Transverse colon (tissue), 4 donors: Measurements from ENCODE around the gene GALNT11. TPM values are rescaled to one million over a fixed set of nuclear protein-coding genes. Genes with fewer than 3 reads are reported as not detected.

Source experiments
- DNase-seq: peaks from one replicate; pipeline ENCODE4 v3.0.0-alpha.2; 2019
- H3K27ac ChIP-seq, 4 donors: fragments of 200-600 bp; sonication (generic); 2 replicates each; pipeline ENCODE4 v1.5.1; 2016 to 2018; ENCODE audit warnings: inconsistent platforms in 4 of 4
- H3K27me3 ChIP-seq: fragments of 200-600 bp; sonication (generic); 2 replicates; pipeline ENCODE4 v1.5.1; 2017; ENCODE audit warnings: inconsistent platforms
- H3K36me3 ChIP-seq, 4 donors: fragments of 200-600 bp; sonication (generic); 2 replicates each; pipeline ENCODE4 v1.5.1; 2017 to 2019; ENCODE audit warnings: inconsistent platforms in 4 of 4
- H3K4me1 ChIP-seq, 4 donors: fragments of 200-600 bp; sonication (generic); 2 replicates each; pipeline ENCODE4 v1.5.1; 2017 to 2020; ENCODE audit warnings: inconsistent platforms in 4 of 4
- H3K4me3 ChIP-seq, 4 donors: fragments of 200-600 bp; sonication (generic); 1 replicate in 1 of 4; 2 replicates in 3 of 4; pipeline versions ENCODE4 v1.5.1 to v1.6.1; 2017 to 2019; ENCODE audit warnings: inconsistent platforms in 4 of 4
- H3K9me3 ChIP-seq, 2 donors: fragments of 200-600 bp; sonication (generic); 2 replicates each; pipeline ENCODE4 v1.5.1; 2017 to 2019; ENCODE audit warnings: inconsistent platforms in 2 of 2
- CTCF ChIP-seq, 5 experiments: fragments of 200-600 bp in 3 of 5; fragments of 450-650 bp in 2 of 5; sonication (generic) in 3 of 5; IDR thresholded peaks; 1 replicate in 2 of 5; 2 replicates in 3 of 5; pipeline ENCODE4 v1.5.1; 2016 to 2017; ENCODE audit warnings: antibody characterized with exemption in 5 of 5, inconsistent platforms in 3 of 5, mild to moderate bottlenecking in 2 of 5, moderate library complexity in 1 of 5
- EP300 ChIP-seq: sonication (generic); formaldehyde crosslinking; IDR thresholded peaks from one replicate; pipeline ENCODE4 v1.6.1; 2017; ENCODE audit warnings: antibody characterized with exemption, low read depth
- POLR2A ChIP-seq: fragments of 450-650 bp; IDR thresholded peaks from one replicate; pipeline ENCODE4 v1.6.1; 2016; ENCODE audit warnings: antibody characterized with exemption, mild to moderate bottlenecking, moderate library complexity
- POLR2AphosphoS5 ChIP-seq, 3 donors: sonication (generic); formaldehyde crosslinking; IDR thresholded peaks; one replicate each; pipeline ENCODE4 v1.6.1; 2016; ENCODE audit warnings: antibody characterized with exemption in 3 of 3
- WGBS, 2 donors: methylation state at CpG; one replicate each; pipeline ENCODE4 v1.1.5; 2018; ENCODE audit warnings: low coverage in 1 of 2; 5-methylcytosine and 5-hydroxymethylcytosine counted together
- in situ Hi-C, 4 donors: fragments of 200-750 bp; cut with MboI; loops; one replicate each; pipeline versions ENCODE4 v1.15.0 to v1.15.1; 2017; ENCODE audit warnings: low sequenced_read_pairs in 3 of 4, low pct_ligation_motif_present in 1 of 4, low pct_unique_long_range_greater_than_20kb in 1 of 4
- intact Hi-C: fragments of 100-400 bp; cut with DNase I; formaldehyde crosslinking; loops from one replicate; pipeline ENCODE4 v1.15.1; 2023; ENCODE audit warnings: low total_unique reads
- total RNA-seq, 4 donors: library from RNA; depleted of rRNA; stranded (reverse); fragments of >200 nt; gene quantifications; one replicate each; pipeline ENCODE4 v1.1.0, GENCODE V29; 2016

GALNT11 gene
- total RNA-seq, 4 donors from 2014 or later = 14.7 to 36.2 (median 24.0) TPM

- H3K36me3 ChIP-seq = no peaks in the 10 kb centered on the region
- H3K27ac ChIP-seq = no peak overlapping the region
- DNase-seq = no peak
- intact Hi-C loops (no loop called here), in situ Hi-C loops (no loop called here)
- WGBS, 2 donors = 72 to 78% methylated on average over 2 to 3 of the region's 3 CpGs
- no peak overlapping the region for H3K4me3 ChIP-seq
- no peaks in the 10 kb centered on the region for H3K27me3 ChIP-seq
- no peak for TF ChIP-seq POLR2AphosphoS5 (IDR thresholded peaks at IDR 0.05)
- TF ChIP-seq CTCF (IDR thresholded peaks at IDR 0.05) = no peak
- no peak for TF ChIP-seq EP300
- TF ChIP-seq POLR2A = no peak
- no peaks in the 10 kb centered on the region for H3K4me1 ChIP-seq
- no peaks in the 10 kb centered on the region for H3K9me3 ChIP-seq
These were observed 13.6 kb upstream of the GALNT11 start for GRCh38 chr7:152011860-152012259.

- TF ChIP-seq EP300 (no peak), POLR2AphosphoS5 (IDR thresholded peaks at IDR 0.05) (no peak), CTCF (IDR thresholded peaks at IDR 0.05) (no peak), POLR2A (no peak)
These were observed 12.2 kb upstream of the GALNT11 start for GRCh38 chr7:152013230-152013629.

GRCh38 chr7:152013974-152014373 is 11.5 kb upstream of the GALNT11 start:
- Histone ChIP-seq H3K4me1 (no peaks in the 10 kb centered on the region), H3K4me3 (no peak overlapping the region), H3K36me3 (no peaks in the 10 kb centered on the region), H3K9me3 (no peaks in the 10 kb centered on the region), H3K27me3 (no peaks in the 10 kb centered on the region), H3K27ac (no peak overlapping the region)
- intact Hi-C loops = no loop called here
- in situ Hi-C loops = no loop called here
- 91 to 98% methylated on average over 4 of the region's 4 CpGs for WGBS, 2 donors
- DNase-seq = no peak
- TF ChIP-seq POLR2AphosphoS5 (IDR thresholded peaks at IDR 0.05) (no peak), POLR2A (no peak), EP300 (no peak), CTCF (IDR thresholded peaks at IDR 0.05) (no peak)

More at GRCh38 chr7:152013230-152013629, 12.2 kb upstream of the GALNT11 start:
- intact Hi-C loops (no loop called here), in situ Hi-C loops (no loop called here)
- no peak overlapping the region for H3K27ac ChIP-seq
- no peak for DNase-seq
- no peaks in the 10 kb centered on the region for H3K36me3 ChIP-seq
- no peaks in the 10 kb centered on the region for H3K9me3 ChIP-seq
- WGBS, 2 donors = 85 to 93% methylated on average over 3 of the region's 3 CpGs
- H3K4me3 ChIP-seq = no peak overlapping the region
- no peaks in the 10 kb centered on the region for H3K4me1 ChIP-seq
- H3K27me3 ChIP-seq = no peaks in the 10 kb centered on the region

DNA sequence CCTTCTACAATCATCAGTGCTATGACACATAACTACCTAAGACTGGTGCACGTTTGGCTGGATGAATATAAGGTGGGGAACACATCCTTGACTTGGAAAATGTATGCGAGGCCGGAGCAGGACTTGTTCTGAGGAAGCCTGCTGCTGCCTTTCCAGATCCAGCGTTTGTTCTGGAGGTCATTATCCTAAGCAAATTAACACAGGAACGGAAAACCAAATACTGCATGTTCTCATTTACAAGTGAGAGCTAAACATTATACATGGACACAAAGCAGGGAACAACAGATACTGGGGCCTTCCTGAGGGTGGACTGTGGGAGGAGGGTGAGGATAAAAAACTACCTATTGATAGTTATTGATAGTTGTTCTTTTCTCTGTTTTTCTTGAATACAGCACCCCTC is 10.8 kb upstream of the GALNT11 start:
- WGBS, 2 donors = 40 to 62% methylated on average over 3 to 5 of the region's 5 CpGs
- no peak overlapping the region for H3K27ac ChIP-seq
- H3K36me3 ChIP-seq = no peaks in the 10 kb centered on the region
- DNase-seq = no peak
- H3K27me3 ChIP-seq = no peaks in the 10 kb centered on the region
- intact Hi-C loops (no loop called here), in situ Hi-C loops (no loop called here)
- TF ChIP-seq POLR2A (no peak), CTCF (IDR thresholded peaks at IDR 0.05) (no peak), EP300 (no peak)
- H3K9me3 ChIP-seq = no peaks in the 10 kb centered on the region
- H3K4me1 ChIP-seq = no peaks in the 10 kb centered on the region
- no peak overlapping the region for H3K4me3 ChIP-seq
